ENCODE measurements around the gene HMX1.

HMX1 gene

DNA sequence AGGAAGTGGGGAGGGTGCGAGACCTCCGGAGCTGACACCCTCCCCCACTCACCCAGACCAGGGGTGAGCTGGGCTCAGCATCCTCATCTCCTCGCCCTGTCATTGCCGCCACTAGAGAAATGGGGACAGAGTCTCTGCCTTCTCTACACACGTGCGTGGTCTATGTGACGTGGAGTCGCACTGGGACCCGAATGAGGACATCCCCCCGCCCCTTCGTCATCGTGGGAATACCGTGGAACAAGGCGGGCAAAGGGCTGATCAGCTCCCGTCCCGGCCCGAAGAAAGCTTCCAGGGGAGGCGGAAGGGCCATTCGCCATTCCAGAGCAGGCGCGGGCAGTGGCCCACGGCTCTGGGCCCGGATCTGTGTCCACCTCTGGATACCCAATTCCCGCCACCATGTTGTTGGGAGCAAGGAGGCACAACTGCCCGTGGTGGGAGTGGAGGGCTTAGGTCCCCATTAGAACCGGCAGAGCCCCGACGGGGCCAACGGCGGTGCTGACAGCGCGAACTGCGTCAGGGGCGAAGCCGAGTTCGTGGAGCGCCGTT, 12.0 kb downstream of the HMX1 start:
- TF ChIP-seq POU2F2 (IDR thresholded peaks at IDR 0.05; ENCODE audit: low read depth, low read length) = no peak
- TF ChIP-seq POLR2A (IDR thresholded peaks at IDR 0.05; ENCODE audit: low read depth, low read length) = no peak
- no peak for TF ChIP-seq PAX5 (IDR thresholded peaks at IDR 0.05; ENCODE audit: insufficient read depth, low read length, severe bottlenecking)
- no peak for TF ChIP-seq POLR2AphosphoS5 (IDR thresholded peaks at IDR 0.05; ENCODE audit: low read depth, low read length)
- DNase-seq (ENCODE audit: insufficient read length, low spot score) = no peak
- no peak for FAIRE-seq

DNA sequence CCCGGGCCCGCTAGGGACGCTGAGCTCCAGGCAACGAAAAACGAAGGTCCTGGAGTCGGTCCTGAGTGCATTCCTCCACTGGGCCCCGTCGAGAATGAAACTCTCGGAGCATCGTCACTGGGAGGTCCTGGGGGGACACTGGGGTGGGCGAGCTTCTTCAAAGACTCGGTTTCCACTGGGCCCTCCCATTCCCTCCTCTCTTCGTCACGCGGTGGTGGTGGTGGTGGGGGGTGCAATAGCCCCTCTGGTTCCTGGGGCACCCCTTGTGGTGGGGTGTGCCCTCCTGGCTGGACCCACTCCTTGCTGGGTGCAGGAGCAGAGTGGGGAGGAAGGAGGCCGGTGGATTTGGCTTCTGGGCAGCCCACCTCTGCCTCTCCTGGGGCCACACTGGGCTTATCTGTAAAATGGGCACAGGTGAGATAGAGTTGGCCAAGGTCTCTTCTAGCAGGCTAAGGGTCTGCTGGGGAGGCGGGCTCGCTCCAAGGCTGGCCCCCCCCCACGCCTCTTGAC, 12.9 kb downstream of the HMX1 start:
- no peak for TF ChIP-seq PAX5 (IDR thresholded peaks at IDR 0.05; ENCODE audit: insufficient read depth, low read length, severe bottlenecking)
- TF ChIP-seq TAF1 (IDR thresholded peaks at IDR 0.05; ENCODE audit: low read depth, low read length) = no peak
- TF ChIP-seq POLR2AphosphoS5 (IDR thresholded peaks at IDR 0.05; ENCODE audit: low read depth, low read length) = no peak
- no peak for TF ChIP-seq SPI1 (IDR thresholded peaks at IDR 0.05; ENCODE audit: low read depth, low read length)
- TF ChIP-seq POLR2A (IDR thresholded peaks at IDR 0.05; ENCODE audit: low read depth, low read length) = no peak
- TF ChIP-seq POU2F2 (IDR thresholded peaks at IDR 0.05; ENCODE audit: low read depth, low read length) = no peak
- no peak for DNase-seq (ENCODE audit: insufficient read length, low spot score)
- FAIRE-seq = no peak

DNA sequence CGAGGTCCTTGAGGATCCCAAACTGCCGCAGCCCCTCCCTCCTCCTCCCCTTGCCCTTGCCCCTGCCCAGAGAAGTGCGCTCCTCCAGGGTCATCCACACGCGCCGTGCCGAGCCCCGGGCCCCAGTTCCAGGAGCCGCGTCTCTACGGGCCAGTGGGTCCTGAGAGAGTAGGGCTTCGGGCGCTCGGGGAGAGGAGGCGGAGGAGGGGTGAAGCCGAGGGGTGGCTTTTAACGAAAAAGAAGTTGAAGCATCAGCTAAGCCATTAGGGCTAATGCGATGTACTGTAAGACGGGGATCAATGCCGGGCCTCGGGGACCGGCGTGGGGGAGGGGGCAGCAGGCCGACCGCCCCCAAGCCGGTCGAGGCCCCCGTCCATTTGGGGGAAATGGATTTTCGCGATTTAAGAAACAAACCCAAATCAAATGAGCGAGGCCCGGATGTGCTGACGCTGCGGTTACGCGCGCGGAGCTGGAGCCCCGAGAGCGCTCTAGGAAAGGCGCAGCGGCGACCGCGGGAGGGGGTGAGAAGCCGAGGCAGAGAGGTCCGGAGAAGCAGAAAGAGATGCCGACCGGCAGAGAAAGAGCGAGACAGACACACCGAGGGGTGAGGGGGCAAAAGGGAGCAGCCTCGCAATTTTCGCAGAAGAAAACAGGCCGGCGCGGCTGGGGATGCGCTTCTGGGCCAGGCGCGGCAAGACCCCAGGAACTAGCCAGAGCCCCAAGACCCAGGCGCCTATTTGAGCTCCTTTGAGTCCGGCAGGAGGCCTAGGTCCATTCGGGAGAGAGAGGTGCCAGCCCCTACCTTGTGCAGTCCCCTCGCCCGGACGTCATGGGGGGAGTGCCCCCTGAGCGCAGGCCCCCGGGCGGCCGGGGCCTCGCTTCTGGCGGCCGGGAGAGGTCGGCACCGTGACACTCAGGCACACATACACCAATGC, 13.6 kb downstream of the HMX1 start:
- FAIRE-seq = no peak
- TF ChIP-seq SPI1 (IDR thresholded peaks at IDR 0.05; ENCODE audit: low read depth, low read length) (no peak), POLR2AphosphoS5 (IDR thresholded peaks at IDR 0.05; ENCODE audit: low read depth, low read length) (no peak), PAX5 (IDR thresholded peaks at IDR 0.05; ENCODE audit: insufficient read depth, low read length, severe bottlenecking) (no peak), TAF1 (IDR thresholded peaks at IDR 0.05; ENCODE audit: low read depth, low read length) (no peak), POLR2A (IDR thresholded peaks at IDR 0.05; ENCODE audit: low read depth, low read length) (no peak), POU2F2 (IDR thresholded peaks at IDR 0.05; ENCODE audit: low read depth, low read length) (no peak)
- DNase-seq (ENCODE audit: insufficient read length, low spot score) = no peak

DNA sequence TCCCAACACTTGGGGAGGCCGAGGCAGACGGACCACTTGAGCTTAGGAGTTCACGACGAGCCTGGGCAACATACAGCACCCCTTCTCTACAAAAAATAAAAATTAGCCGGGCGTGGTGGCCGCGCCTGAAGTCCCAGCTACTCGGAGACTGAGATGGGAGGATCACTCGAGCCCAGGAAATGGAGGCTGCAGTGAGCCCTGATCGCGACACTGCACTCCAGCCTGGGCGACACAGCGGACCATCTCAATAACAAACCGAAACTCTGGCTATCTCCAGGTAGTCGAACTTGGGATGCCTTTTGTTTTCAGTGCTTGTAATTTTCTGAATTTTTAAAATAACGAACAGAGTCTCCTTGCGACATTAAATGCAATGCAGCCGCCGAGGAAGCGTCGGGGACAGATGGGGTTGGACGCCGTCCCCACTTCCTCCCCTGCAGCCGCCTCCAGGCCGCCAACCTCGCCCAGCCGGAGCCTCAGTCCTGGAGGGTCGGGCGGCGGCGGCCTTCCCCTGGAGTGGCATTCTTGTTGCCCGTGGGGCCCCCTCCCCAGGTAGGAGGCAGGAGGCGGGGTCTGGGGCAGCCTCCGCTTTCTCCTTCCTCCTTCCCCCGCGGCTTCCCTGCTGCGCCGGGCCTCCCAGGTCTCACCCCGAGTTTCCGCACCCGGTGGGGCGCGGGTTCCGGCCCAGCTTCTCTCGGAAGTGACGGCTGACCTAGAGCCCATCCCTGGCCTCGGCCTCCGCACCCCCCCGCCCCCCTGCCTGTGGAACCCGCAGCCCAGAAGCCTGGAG, 14.6 kb downstream of the HMX1 start:
- no peak for FAIRE-seq
- TF ChIP-seq PAX5 (IDR thresholded peaks at IDR 0.05; ENCODE audit: insufficient read depth, low read length, severe bottlenecking) (no peak), POU2F2 (IDR thresholded peaks at IDR 0.05; ENCODE audit: low read depth, low read length) (no peak), POLR2A (IDR thresholded peaks at IDR 0.05; ENCODE audit: low read depth, low read length) (no peak), POLR2AphosphoS5 (IDR thresholded peaks at IDR 0.05; ENCODE audit: low read depth, low read length) (no peak), TAF1 (IDR thresholded peaks at IDR 0.05; ENCODE audit: low read depth, low read length) (no peak), SPI1 (IDR thresholded peaks at IDR 0.05; ENCODE audit: low read depth, low read length) (no peak)
- no peak for DNase-seq (ENCODE audit: insufficient read length, low spot score)

DNA sequence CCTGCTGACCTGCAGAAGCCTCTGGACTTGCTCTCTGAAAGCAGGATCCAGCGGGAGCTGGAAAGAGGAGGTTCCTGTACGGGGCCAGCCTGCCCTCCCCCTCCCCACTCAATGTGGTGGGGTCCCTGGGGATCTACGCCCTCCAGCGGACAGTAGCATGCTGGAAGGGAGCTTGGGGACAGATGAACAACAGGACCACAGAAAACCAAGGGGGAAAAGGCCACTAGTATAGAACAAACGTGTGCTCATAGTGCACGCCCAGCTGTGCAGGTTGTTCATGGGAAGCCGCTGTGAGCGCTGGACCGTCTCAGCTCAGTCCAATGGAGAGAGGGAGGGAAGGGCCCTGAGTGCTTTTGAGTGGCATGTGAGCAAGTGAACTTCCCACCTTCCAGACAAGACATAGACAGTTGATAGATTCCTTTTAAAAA, 15.8 kb downstream of the HMX1 start:
- TF ChIP-seq POLR2A (IDR thresholded peaks at IDR 0.05; ENCODE audit: low read depth, low read length) (no peak), SPI1 (IDR thresholded peaks at IDR 0.05; ENCODE audit: low read depth, low read length) (no peak), POLR2AphosphoS5 (IDR thresholded peaks at IDR 0.05; ENCODE audit: low read depth, low read length) (no peak), POU2F2 (IDR thresholded peaks at IDR 0.05; ENCODE audit: low read depth, low read length) (no peak), TAF1 (IDR thresholded peaks at IDR 0.05; ENCODE audit: low read depth, low read length) (no peak), PAX5 (IDR thresholded peaks at IDR 0.05; ENCODE audit: insufficient read depth, low read length, severe bottlenecking) (no peak)
- no peak for DNase-seq (ENCODE audit: insufficient read length, low spot score)
- no peak for FAIRE-seq

DNA sequence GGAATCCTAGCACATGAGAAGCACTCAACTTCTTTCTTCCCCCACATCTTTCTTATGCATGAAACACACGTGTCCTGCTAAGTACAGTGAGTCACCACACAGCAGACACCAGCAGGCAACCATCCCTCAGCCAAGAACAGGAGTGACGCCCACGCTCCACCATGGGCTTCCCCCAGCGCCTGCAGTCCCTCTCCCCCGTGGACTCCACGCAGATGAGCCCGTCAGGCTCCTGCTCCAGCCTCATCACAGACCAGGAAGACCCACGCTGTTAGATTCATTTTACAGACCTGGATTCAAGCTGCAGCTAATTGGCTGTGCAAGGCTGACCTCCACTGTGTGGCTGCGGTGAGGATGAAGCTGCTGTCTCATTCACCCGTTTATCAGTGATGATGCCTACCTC, 16.7 kb downstream of the HMX1 start:
- no peak for FAIRE-seq
- no peak for TF ChIP-seq PAX5 (IDR thresholded peaks at IDR 0.05; ENCODE audit: insufficient read depth, low read length, severe bottlenecking)
- no peak for TF ChIP-seq POLR2AphosphoS5 (IDR thresholded peaks at IDR 0.05; ENCODE audit: low read depth, low read length)
- no peak for TF ChIP-seq POLR2A (IDR thresholded peaks at IDR 0.05; ENCODE audit: low read depth, low read length)
- TF ChIP-seq TAF1 (IDR thresholded peaks at IDR 0.05; ENCODE audit: low read depth, low read length) = no peak
- no peak for TF ChIP-seq POU2F2 (IDR thresholded peaks at IDR 0.05; ENCODE audit: low read depth, low read length)
- no peak for TF ChIP-seq SPI1 (IDR thresholded peaks at IDR 0.05; ENCODE audit: low read depth, low read length)
- DNase-seq (ENCODE audit: insufficient read length, low spot score) = no peak

DNA sequence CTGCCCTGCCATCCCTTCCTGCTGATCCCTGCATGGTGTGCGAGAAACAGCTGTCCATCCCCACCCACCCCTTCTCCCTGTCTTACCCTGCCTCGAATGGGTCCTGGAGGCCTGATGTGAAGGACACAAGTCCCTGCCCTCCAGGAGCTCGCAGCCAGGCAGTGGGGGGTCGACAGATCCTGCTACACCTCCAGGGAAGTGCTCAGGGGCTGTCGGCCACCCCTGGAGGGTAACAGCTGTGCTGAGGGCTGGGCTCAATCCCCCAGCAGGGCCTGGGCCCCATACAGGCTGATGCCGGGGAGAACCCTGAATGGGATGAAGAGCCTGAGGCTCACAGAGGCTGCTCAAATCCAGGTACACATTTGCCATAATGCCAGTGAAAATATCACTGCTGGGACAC, 17.6 kb downstream of the HMX1 start:
- no peak for TF ChIP-seq PAX5 (IDR thresholded peaks at IDR 0.05; ENCODE audit: insufficient read depth, low read length, severe bottlenecking)
- no peak for TF ChIP-seq TAF1 (IDR thresholded peaks at IDR 0.05; ENCODE audit: low read depth, low read length)
- TF ChIP-seq POLR2A (IDR thresholded peaks at IDR 0.05; ENCODE audit: low read depth, low read length) = no peak
- TF ChIP-seq POU2F2 (IDR thresholded peaks at IDR 0.05; ENCODE audit: low read depth, low read length) = no peak
- no peak for TF ChIP-seq SPI1 (IDR thresholded peaks at IDR 0.05; ENCODE audit: low read depth, low read length)
- no peak for TF ChIP-seq POLR2AphosphoS5 (IDR thresholded peaks at IDR 0.05; ENCODE audit: low read depth, low read length)
- FAIRE-seq (no peak), DNase-seq (ENCODE audit: insufficient read length, low spot score) (no peak)

DNA sequence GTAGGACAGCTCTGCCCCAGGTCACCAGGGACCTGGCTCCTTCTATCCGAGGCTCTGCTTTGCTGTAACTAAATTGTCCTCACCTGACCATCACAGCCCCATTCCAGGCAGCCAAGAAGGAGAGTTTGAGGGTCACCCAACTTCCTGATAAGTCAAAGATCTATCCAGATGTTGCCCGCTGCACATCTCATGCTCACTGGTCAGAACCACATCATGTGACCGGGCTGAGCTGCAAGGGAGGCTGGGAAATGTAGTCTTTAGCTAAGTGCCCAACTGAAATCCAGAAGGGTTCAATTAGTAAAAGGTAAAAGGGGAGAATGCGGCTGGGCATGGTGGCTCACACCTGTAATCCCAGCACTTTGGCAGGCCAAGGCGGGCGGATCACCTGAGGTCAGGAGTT, 18.4 kb downstream of the HMX1 start:
- TF ChIP-seq POLR2A (IDR thresholded peaks at IDR 0.05; ENCODE audit: low read depth, low read length) (no peak), POLR2AphosphoS5 (IDR thresholded peaks at IDR 0.05; ENCODE audit: low read depth, low read length) (no peak), TAF1 (IDR thresholded peaks at IDR 0.05; ENCODE audit: low read depth, low read length) (no peak), POU2F2 (IDR thresholded peaks at IDR 0.05; ENCODE audit: low read depth, low read length) (no peak), PAX5 (IDR thresholded peaks at IDR 0.05; ENCODE audit: insufficient read depth, low read length, severe bottlenecking) (no peak), SPI1 (IDR thresholded peaks at IDR 0.05; ENCODE audit: low read depth, low read length) (no peak)
- DNase-seq (ENCODE audit: insufficient read length, low spot score) (no peak), FAIRE-seq (no peak)

Data from GM12891 (cell line).